CD4-positive, alpha-beta T cell treated with Interleukin-12 subunit alpha and Interleukin-12 subunit beta, for 1 hour (primary cell): ENCODE data around the gene ANGPTL8.

Source experiments
- DNase-seq: peaks from one replicate; pipeline ENCODE4 v3.0.0-alpha.2; 2020

Gene ANGPTL8

GRCh38 chr19:11204076-11204602, 35.3 kb upstream of the ANGPTL8 start:
- DNase-seq, result no peak

GRCh38 chr19:11204943-11205349, 34.5 kb upstream of the ANGPTL8 start:
- no peak for DNase-seq

- DNase-seq, result no peak
Measured at GRCh38 chr19:11205939-11206570, 33.4 kb upstream of the ANGPTL8 start.

- DNase-seq, result no peak
Measured at GRCh38 chr19:11208561-11209471, 30.6 kb upstream of the ANGPTL8 start.

- DNase-seq, result no peak
Measured at GRCh38 chr19:11209839-11210655, 29.4 kb upstream of the ANGPTL8 start.

GRCh38 chr19:11210656-11210928, 28.8 kb upstream of the ANGPTL8 start:
- no peak for DNase-seq

- no peak for DNase-seq
Measured at GRCh38 chr19:11214387-11214786, 25.0 kb upstream of the ANGPTL8 start.

GRCh38 chr19:11221082-11221598, 18.3 kb upstream of the ANGPTL8 start:
- DNase-seq, result no peak

- DNase-seq, result no peak
Measured at GRCh38 chr19:11223200-11223599, 16.2 kb upstream of the ANGPTL8 start.

GRCh38 chr19:11224429-11224828, 15.0 kb upstream of the ANGPTL8 start:
- DNase-seq, result no peak

GRCh38 chr19:11225172-11225571, 14.2 kb upstream of the ANGPTL8 start:
- DNase-seq, result no peak

GRCh38 chr19:11225815-11226214, 13.6 kb upstream of the ANGPTL8 start:
- DNase-seq, result no peak

GRCh38 chr19:11226716-11227166, 12.7 kb upstream of the ANGPTL8 start:
- DNase-seq, result no peak

- no peak for DNase-seq
Measured at GRCh38 chr19:11227195-11227886, 12.1 kb upstream of the ANGPTL8 start.

- no peak for DNase-seq
Measured at GRCh38 chr19:11230621-11231386, 8.6 kb upstream of the ANGPTL8 start.

GRCh38 chr19:11232555-11232954, 6.9 kb upstream of the ANGPTL8 start:
- DNase-seq, result no peak

- no peak for DNase-seq
Measured at GRCh38 chr19:11233073-11233472, 6.3 kb upstream of the ANGPTL8 start.

- DNase-seq, result no peak
Measured at GRCh38 chr19:11234486-11235075, 4.8 kb upstream of the ANGPTL8 start.

GRCh38 chr19:11236324-11237301, 2.8 kb upstream of the ANGPTL8 start:
- DNase-seq, result no peak

GRCh38 chr19:11237321-11237720, 2.1 kb upstream of the ANGPTL8 start:
- DNase-seq, result no peak
